Endothelial cell of umbilical vein (primary cell): ENCODE measurements around the gene PHLPP1. TPM values are rescaled to one million over a fixed set of nuclear protein-coding genes. Genes with fewer than 3 reads are reported as not detected.

Source experiments
- BruUV-seq: library from RNA; stranded (reverse); fragments of 400-500 nt; replicated peaks from 2 replicates; lab custom pipeline; 2021; lab: Mats Ljungman, UMichigan
- CTCF ChIA-PET: fragments of 300-600, 350-600 bp; sonication (Branson Sonifier 250); formaldehyde crosslinking; loops from one replicate; lab custom pipeline; 2021; ENCODE audit warnings: antibody characterized with exemption, inconsistent platforms; lab: Charles Lee
- POLR2A ChIA-PET: fragments of 300-600, 350-600 bp; sonication (Branson Sonifier 250); formaldehyde crosslinking; loops from one replicate; lab custom pipeline; 2021; ENCODE audit warnings: antibody characterized with exemption, inconsistent platforms; lab: Charles Lee
- DNase-seq: peaks from one replicate; pipeline ENCODE4 v3.0.0-alpha.2; 2011; ENCODE audit warnings: low read depth, low spot score
- FAIRE-seq: peaks from 2 replicates; lab custom pipeline; 2011; peaks lifted over from hg19 to GRCh38; lab: Jason Lieb, UNC
- H2AFZ ChIP-seq: 2 replicates; pipeline ENCODE4 v1.6.0; 2012; ENCODE audit warnings: low read depth, low read length, control low read depth, inconsistent platforms
- H3K27ac ChIP-seq: 2 replicates; pipeline ENCODE4 v1.5.1; 2011; ENCODE audit warnings: low read depth, mild to moderate bottlenecking, control low read depth, low read length, moderate library complexity; ENCODE audit not compliant: insufficient read depth
- H3K27me3 ChIP-seq, 2 experiments: 2 replicates each; pipeline versions ENCODE4 v1.6.0 to v1.6.1; 2011; ENCODE audit warnings: low read length in 2 of 2, mixed read lengths in 1 of 2; ENCODE audit not compliant: control insufficient read depth in 2 of 2, insufficient read depth in 2 of 2
- H3K36me3 ChIP-seq, 2 experiments: 2 replicates in 1 of 2; 3 replicates in 1 of 2; pipeline ENCODE4 v1.5.1; 2011; ENCODE audit warnings: low read length in 2 of 2, mild to moderate bottlenecking in 1 of 2, moderate library complexity in 1 of 2; ENCODE audit not compliant: control insufficient read depth in 2 of 2, insufficient read depth in 2 of 2; ENCODE audit errors: extremely low read depth in 1 of 2
- H3K4me1 ChIP-seq: 3 replicates; pipeline ENCODE4 v1.5.1; 2011; ENCODE audit warnings: mild to moderate bottlenecking, low read length; ENCODE audit not compliant: control insufficient read depth, insufficient read depth; ENCODE audit errors: extremely low read depth
- H3K4me2 ChIP-seq: 2 replicates; pipeline ENCODE4 v1.6.1; 2011; ENCODE audit warnings: low read length, control low read depth, mixed read lengths; ENCODE audit not compliant: insufficient read depth
- H3K4me3 ChIP-seq, 3 experiments: fragments of 200-600 bp in 1 of 3; sonication (generic), shearing (Covaris generic) in 1 of 3; replicated peaks in 1 of 3; 2 replicates each; pipeline ENCODE4 v1.5.1; 2011 to 2016; ENCODE audit warnings: control low read depth in 3 of 3, low read length in 3 of 3, mild to moderate bottlenecking in 2 of 3, inconsistent platforms in 1 of 3, low read depth in 1 of 3, moderate library complexity in 1 of 3; ENCODE audit not compliant: insufficient read depth in 1 of 3
- H3K79me2 ChIP-seq: 2 replicates; pipeline ENCODE4 v1.6.0; 2012; ENCODE audit warnings: low read length, inconsistent platforms; ENCODE audit not compliant: control insufficient read depth, insufficient read depth
- H3K9ac ChIP-seq: replicated peaks from 2 replicates; pipeline ENCODE3; 2011; ENCODE audit warnings: low read length, control low read depth; ENCODE audit not compliant: insufficient read depth; ENCODE audit errors: extremely low read depth
- H3K9me1 ChIP-seq: replicated peaks from 3 replicates; pipeline ENCODE4 v1.6.0; 2011; ENCODE audit warnings: mild to moderate bottlenecking, low read length; ENCODE audit not compliant: control insufficient read depth, insufficient read depth; ENCODE audit errors: extremely low read depth
- H3K9me3 ChIP-seq: replicated peaks from 2 replicates; pipeline ENCODE4 v1.5.1; 2012; ENCODE audit warnings: low read length, inconsistent platforms; ENCODE audit not compliant: control insufficient read depth, insufficient read depth
- H4K20me1 ChIP-seq: replicated peaks from 2 replicates; pipeline ENCODE3; 2011; ENCODE audit warnings: mild to moderate bottlenecking, low read length; ENCODE audit not compliant: control insufficient read depth, insufficient read depth; ENCODE audit errors: extremely low read depth
- CTCF ChIP-seq, 2 donors: IDR thresholded peaks; 1 replicate in 1 of 2; 2 replicates in 1 of 2; pipeline ENCODE4 v1.5.1; 2011; ENCODE audit warnings: low read length in 2 of 2, mild to moderate bottlenecking in 2 of 2, moderate library complexity in 2 of 2, control low read depth in 1 of 2, inconsistent platforms in 1 of 2, low read depth in 1 of 2; ENCODE audit not compliant: insufficient read depth in 1 of 2; ENCODE audit errors: extremely low read depth in 1 of 2
- EZH2 ChIP-seq: IDR thresholded peaks from 2 replicates; pipeline ENCODE4 v1.6.1; 2012; ENCODE audit warnings: borderline replicate concordance, low read depth, mild to moderate bottlenecking, moderate library complexity, low read length, inconsistent platforms; ENCODE audit not compliant: severe bottlenecking
- FOS ChIP-seq: IDR thresholded peaks from 2 replicates; pipeline ENCODE4 v1.6.1; 2011; ENCODE audit warnings: mild to moderate bottlenecking, low read length, moderate library complexity, borderline replicate concordance; ENCODE audit not compliant: insufficient read depth
- GATA2 ChIP-seq: IDR thresholded peaks from 2 replicates; pipeline ENCODE4 v1.7.0; 2011; ENCODE audit warnings: low read depth, mild to moderate bottlenecking, moderate library complexity, mixed read lengths, low read length; ENCODE audit not compliant: insufficient read length, insufficient read depth
- JUN ChIP-seq: IDR thresholded peaks from 2 replicates; pipeline ENCODE4 v1.6.1; 2011; ENCODE audit warnings: borderline replicate concordance, low read depth; ENCODE audit not compliant: insufficient read length, insufficient read depth
- MYC ChIP-seq: IDR thresholded peaks from one replicate; pipeline ENCODE4 v1.6.1; 2011; ENCODE audit warnings: mild to moderate bottlenecking, low read depth, low read length
- POLR2A ChIP-seq: IDR thresholded peaks from 2 replicates; pipeline ENCODE4 v1.6.1; 2012; ENCODE audit warnings: low read depth, mild to moderate bottlenecking, control low read depth, low read length
- POLR2AphosphoS5 ChIP-seq: IDR thresholded peaks from 2 replicates; pipeline ENCODE4 v1.6.1; 2012; ENCODE audit warnings: low read depth, mild to moderate bottlenecking, control low read depth, low read length, moderate library complexity; ENCODE audit not compliant: insufficient read depth
- dilution Hi-C: fragments of 300-500 bp; cut with MboI; formaldehyde crosslinking; loops from one replicate; pipeline ENCODE4 v1.15.0; 2019; ENCODE audit warnings: low sequenced_read_pairs; ENCODE audit not compliant: extremely low pct_ligation_motif_present
- intact Hi-C: fragments of 100-400 bp; cut with micrococcal nuclease; formaldehyde crosslinking; loops from one replicate; pipeline ENCODE4 v1.10.0; 2022
- polyA plus RNA-seq, 4 experiments: library from polyadenylated mRNA; depleted of rRNA in 3 of 4; stranded (reverse) in 3 of 4; unstranded in 1 of 4; fragments of >200 nt; gene quantifications; 2 replicates each; pipeline versions ENCODE4 v1.2.1 to v1.2.3, GENCODE V29; 2011 to 2012; ENCODE audit warnings: missing spikeins in 1 of 4
- total RNA-seq: library from RNA; stranded (reverse); gene quantifications from 2 replicates; pipeline ENCODE4 v1.2.3, GENCODE V29; 2021
- TF ChIP-seq, protein P1 (sequence below): IDR thresholded peaks from 2 replicates; pipeline ENCODE4 v1.6.1; 2011; ENCODE audit not compliant: insufficient read depth, insufficient read length

PHLPP1 gene
- total and polyA plus RNA-seq, 2 donors (not counting 3 experiments of a cell fraction or from before 2014, with no cell fraction given): 4.0 to 10.8 TPM

- FAIRE-seq (no peak), DNase-seq (no peak)
- Histone ChIP-seq H3K9me1 (no peaks in the 10 kb centered on the region), H3K9ac (no peak overlapping the region), H3K27me3 (no peaks in the 10 kb centered on the region), H4K20me1 (no peaks in the 10 kb centered on the region), H3K79me2 (no peaks in the 10 kb centered on the region), H3K9me3 (no peaks in the 10 kb centered on the region), H3K27ac (no peak overlapping the region), H3K36me3 (no peaks in the 10 kb centered on the region), H3K4me2 (no peak overlapping the region), H2AFZ (no peak overlapping the region), H3K4me1 (peaks cover 9% of the 10 kb centered on the region), H3K4me3 (no peak overlapping the region)
- TF ChIP-seq POLR2A: no peak
- no peak for TF ChIP-seq GATA2
- no peak for TF ChIP-seq MYC
- TF ChIP-seq FOS: no peak
- TF ChIP-seq, protein P1, sequence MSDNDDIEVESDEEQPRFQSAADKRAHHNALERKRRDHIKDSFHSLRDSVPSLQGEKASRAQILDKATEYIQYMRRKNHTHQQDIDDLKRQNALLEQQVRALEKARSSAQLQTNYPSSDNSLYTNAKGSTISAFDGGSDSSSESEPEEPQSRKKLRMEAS: no peak
- no peak for TF ChIP-seq JUN
- no peak for TF ChIP-seq EZH2
- no peak for TF ChIP-seq POLR2AphosphoS5
- TF ChIP-seq CTCF (IDR thresholded peaks at IDR 0.05; ENCODE audit: extremely low read depth in 1 of 2, insufficient read depth in 1 of 2, low read depth in 1 of 2, low read length in 2 of 2): no peak
- POLR2A ChIA-PET: no interaction called here
- CTCF ChIA-PET: no interaction called here
- dilution Hi-C loops: no loop called here
- intact Hi-C loops: no loop called here
- no TSS peak for BruUV-seq
Measured at GRCh38 chr18:62771494-62772270, 56.3 kb downstream of the PHLPP1 start.
